Caki2 (cell line): Measurements from ENCODE around the gene SRSF4. TPM values are rescaled to one million over a fixed set of nuclear protein-coding genes. Genes with fewer than 3 reads are reported as not detected.
"Not testable (repeated sequence)": the region's sequence is repeated elsewhere in the genome, so short reads cannot be mapped to it uniquely, and the experiment has no call there.

Source experiments
- DNase-seq: peaks from one replicate; pipeline ENCODE4 v3.0.0-alpha.2; 2015; ENCODE audit warnings: low read depth
- in situ Hi-C: cut with HindIII; loops from 2 replicates; pipeline ENCODE4 v1.10.0; 2016; ENCODE audit warnings: low sequenced_read_pairs, low pct_unique_long_range_greater_than_20kb, mixed read lengths
- total RNA-seq: library from RNA; depleted of rRNA; stranded (reverse); fragments of >200 nt; shearing (Covaris generic); gene quantifications from 2 replicates; pipeline ENCODE4 v1.2.3, GENCODE V29; 2014; ENCODE audit warnings: low replicate concordance

Gene SRSF4
- total RNA-seq, 1 experiment from 2014 or later, result 30.9 TPM

DNA sequence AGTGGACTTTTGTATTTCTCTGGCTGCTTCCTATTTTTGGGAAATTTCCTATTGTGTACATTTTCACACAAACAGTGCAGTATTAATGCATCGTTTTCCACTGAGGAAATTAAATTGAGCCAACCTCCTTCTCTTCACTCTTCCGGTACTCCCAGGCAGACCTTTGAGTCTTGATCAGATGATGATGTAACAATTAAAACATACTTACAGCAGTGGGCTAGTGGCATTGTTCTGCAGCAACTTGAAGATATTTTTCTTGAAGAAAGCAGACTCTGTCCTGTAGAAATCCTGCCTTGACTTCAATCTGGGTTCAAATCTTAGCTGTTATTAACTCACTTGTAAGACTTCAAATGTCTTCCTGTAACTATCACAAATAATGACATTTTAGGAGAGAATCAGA is 39.0 kb downstream of the SRSF4 start:
- no peak for DNase-seq
- in situ Hi-C loops, result no loop called here

GRCh38 chr1:29136391-29136915 is 45.2 kb downstream of the SRSF4 start:
- in situ Hi-C loops, result no loop called here
- no peak for DNase-seq

DNA sequence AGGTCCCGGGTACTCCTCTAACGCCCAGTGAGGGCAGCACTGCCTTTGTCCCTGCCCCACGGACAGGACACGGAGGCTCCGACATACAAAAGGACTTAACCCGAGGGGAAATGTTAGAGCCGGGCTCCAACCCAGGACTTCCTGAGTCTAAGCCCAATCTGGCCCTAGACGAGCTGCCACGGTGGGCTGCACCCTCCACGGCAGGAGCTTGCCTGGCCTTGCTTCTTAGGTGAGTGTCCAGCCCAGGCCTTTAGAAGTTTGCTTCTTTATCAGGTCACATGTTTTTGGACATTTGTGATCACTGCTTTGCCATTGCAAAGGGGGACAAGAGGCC is 47.0 kb downstream of the SRSF4 start:
- in situ Hi-C loops, result no loop called here
- DNase-seq, result no peak

DNA sequence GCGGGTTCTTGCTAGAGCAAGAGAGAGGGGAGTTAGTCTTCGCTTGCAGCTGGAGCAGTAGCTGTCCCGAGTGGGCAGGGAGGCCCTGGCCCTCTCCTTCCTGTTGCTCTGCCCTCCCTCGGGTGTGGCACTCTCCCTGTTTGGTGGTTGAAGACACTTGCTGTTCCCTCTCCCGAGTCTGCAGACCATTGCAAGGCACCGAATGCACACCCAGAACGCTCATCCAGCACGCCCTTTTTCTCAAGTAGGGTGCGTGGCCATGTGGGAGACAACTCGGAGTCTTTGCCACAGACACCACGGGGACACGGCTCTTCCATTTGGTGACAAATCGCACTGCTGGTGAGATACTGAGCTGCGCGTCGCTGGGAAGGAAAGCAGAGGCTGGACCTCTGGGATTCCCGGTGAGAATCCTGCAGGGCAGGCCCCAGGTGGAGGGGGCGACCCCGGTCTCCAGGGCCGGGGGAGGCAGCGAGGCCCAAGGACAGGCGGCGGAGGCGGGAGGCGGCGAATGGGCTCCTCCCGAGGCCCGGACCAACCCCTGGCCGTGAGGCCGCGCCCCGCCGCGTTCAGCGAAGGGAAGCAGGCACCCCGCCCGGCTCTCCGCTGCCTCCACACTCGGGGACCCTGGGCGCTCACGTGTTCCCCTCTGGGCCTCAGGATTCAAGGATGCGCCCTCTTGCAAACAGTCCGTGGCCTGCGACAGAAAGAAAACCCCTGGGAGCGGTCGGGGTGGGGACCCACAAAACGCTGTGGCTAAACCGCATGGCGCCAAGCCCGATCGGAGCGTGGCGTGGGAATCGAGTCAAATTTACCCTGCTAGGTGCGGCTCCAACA is 47.6 kb downstream of the SRSF4 start:
- in situ Hi-C loops, result no loop called here
- no peak for DNase-seq

- DNase-seq, in situ Hi-C loops: not testable (repeated sequence)
Measured at GRCh38 chr1:29131056-29131455, 50.6 kb downstream of the SRSF4 start.

DNA sequence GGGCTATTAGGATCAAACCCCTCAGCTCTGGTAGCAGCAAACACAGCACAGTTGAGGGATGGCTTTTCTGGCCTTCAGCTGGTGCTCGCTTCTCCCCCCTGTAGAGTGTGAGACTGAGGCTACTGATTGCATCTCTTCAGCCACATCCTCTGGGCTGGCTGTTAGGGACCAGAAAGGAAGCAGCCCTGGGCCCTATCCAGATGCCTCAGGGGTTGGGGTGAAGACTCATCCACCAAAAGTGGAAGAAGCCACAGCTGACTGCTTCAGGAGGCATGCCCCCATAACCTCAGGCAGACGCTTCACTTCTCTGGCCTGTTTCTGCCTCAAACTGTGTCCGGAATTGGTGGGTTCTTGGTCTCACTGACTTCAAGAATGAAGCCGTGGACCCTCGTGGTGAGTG is 51.8 kb downstream of the SRSF4 start:
- in situ Hi-C loops, result no loop called here

GRCh38 chr1:29128739-29129138 is 53.0 kb downstream of the SRSF4 start:
- no peak for DNase-seq
- in situ Hi-C loops, result no loop called here

More for the DNA sequence above, 51.8 kb downstream of the SRSF4 start:
- DNase-seq, result no peak

- in situ Hi-C loops, result no loop called here
- no peak for DNase-seq
Measured at GRCh38 chr1:29126198-29126597, 55.5 kb downstream of the SRSF4 start.

DNA sequence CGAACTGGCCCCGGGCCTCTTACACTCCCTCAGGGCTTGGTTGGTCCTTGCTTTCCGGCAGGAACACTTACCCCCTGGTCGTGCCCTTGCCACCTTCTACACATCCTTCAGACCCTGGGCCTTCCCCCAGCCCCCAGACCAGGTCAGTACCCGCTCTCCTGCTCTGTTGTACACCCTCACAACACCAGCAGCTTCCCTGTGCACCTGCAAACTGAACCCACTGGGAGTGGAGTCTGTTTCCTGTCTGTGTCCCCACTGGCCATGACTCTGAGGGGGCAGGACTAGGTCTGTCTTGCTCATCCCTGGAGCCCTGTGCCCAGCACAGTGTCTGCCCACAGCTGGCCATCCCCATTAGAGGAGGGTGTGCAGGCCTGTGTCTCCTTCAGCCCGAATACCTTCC is 55.9 kb downstream of the SRSF4 start:
- in situ Hi-C loops, result no loop called here
- DNase-seq, result no peak

DNA sequence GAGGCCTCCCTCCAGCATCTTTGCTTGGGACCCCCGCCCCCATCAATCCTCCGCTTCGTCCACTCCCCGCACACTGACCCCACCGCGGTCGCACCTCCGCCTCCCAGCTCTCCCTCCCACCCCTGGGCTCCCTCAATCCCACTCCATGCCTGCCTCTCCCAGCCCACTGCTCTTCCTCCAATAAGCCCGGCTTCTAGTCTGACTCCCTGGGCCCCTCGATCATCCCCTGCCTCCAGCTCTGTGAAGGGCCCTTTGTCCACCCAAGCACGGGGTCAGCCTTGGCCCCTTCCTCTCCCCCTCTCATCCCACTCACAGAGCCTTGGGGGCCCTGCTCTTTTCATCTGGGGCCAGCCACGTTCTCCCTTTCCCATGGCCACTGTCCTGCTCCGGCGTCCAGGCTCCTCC is 56.5 kb downstream of the SRSF4 start:
- in situ Hi-C loops, result no loop called here
- no peak for DNase-seq

GRCh38 chr1:29124366-29125236 is 57.1 kb downstream of the SRSF4 start:
- peak; percentile 83 for DNase-seq
- in situ Hi-C loops, result no loop called here

- no peak for DNase-seq
- in situ Hi-C loops, result no loop called here
Measured at GRCh38 chr1:29123887-29124365, 57.8 kb downstream of the SRSF4 start, which contains the start of gene TMEM200B. TMEM200B (minus strand) TSS chr1:29123903; CDS start chr1:29121828, 2,075 bp downstream.

GRCh38 chr1:29123053-29123886 is 58.4 kb downstream of the SRSF4 start:
- in situ Hi-C loops, result no loop called here
- peak; percentile 52 for DNase-seq

DNA sequence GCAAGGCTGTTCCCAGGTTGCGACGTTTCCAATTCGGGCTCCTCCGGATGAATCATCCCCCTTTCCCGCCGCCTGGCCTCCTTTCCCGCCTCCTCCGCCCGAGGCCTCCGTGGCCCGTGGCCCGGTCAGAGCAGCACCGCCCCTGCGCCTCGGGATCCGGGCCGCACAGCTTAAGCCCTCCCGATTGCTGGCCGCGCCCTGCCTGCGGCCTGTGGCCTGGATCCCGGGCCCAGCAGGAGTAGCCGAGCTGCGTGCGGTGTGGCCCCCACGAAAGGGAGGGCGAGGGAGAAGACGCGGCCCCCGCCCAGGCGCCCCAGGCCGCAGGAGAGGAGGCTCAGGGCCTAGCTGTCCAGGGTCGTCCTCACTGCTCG is 59.0 kb downstream of the SRSF4 start:
- in situ Hi-C loops, result no loop called here
- peak; percentile 63 for DNase-seq

GRCh38 chr1:29121936-29122681 is 59.6 kb downstream of the SRSF4 start:
- DNase-seq, result no peak
- in situ Hi-C loops, result no loop called here

GRCh38 chr1:29121516-29121935 is 60.2 kb downstream of the SRSF4 start:
- DNase-seq, result no peak
- in situ Hi-C loops, result no loop called here

- in situ Hi-C loops, result no loop called here
- no peak for DNase-seq
Measured at GRCh38 chr1:29120947-29121485, 60.7 kb downstream of the SRSF4 start.
